GM12865 (cell line): ENCODE data around the gene TPX2.

Experiments
- DNase-seq: peaks from one replicate; pipeline ENCODE4 v3.0.0; 2010; ENCODE audit warnings: low read depth
- H3K4me3 ChIP-seq: 2 replicates; pipeline ENCODE4 v1.5.1; 2011; ENCODE audit warnings: mild to moderate bottlenecking, low read depth, low read length, control low read depth
- CTCF ChIP-seq: IDR thresholded peaks from 2 replicates; pipeline ENCODE4 v1.5.1; 2011; ENCODE audit warnings: low read length, control low read depth, low read depth, inconsistent platforms; ENCODE audit not compliant: insufficient read depth; ENCODE audit errors: missing control alignments

The TPX2 gene

GRCh38 chr20:31708736-31709534, 30.2 kb upstream of the TPX2 start:
- DNase-seq: no peak
- TF ChIP-seq CTCF: no peak
- no peak overlapping the region for H3K4me3 ChIP-seq

GRCh38 chr20:31709939-31710338, 29.2 kb upstream of the TPX2 start:
- no peak overlapping the region for H3K4me3 ChIP-seq
- DNase-seq: no peak
- no peak for TF ChIP-seq CTCF

GRCh38 chr20:31710423-31711108, 28.5 kb upstream of the TPX2 start:
- no peak for DNase-seq
- no peak overlapping the region for H3K4me3 ChIP-seq
- TF ChIP-seq CTCF: no peak

GRCh38 chr20:31711179-31712111, 27.6 kb upstream of the TPX2 start:
- no peak for TF ChIP-seq CTCF
- no peak for DNase-seq
- no peak overlapping the region for H3K4me3 ChIP-seq

- no peak for TF ChIP-seq CTCF
- DNase-seq: no peak
- H3K4me3 ChIP-seq: no peak overlapping the region
Measured at GRCh38 chr20:31712112-31712553, 27.0 kb upstream of the TPX2 start.

- DNase-seq: no peak
- H3K4me3 ChIP-seq: no peak overlapping the region
- no peak for TF ChIP-seq CTCF
Measured at GRCh38 chr20:31712564-31713311, 26.4 kb upstream of the TPX2 start.
